Astrocyte (in vitro differentiated cells and primary cell): Measurements from ENCODE around the gene MYRIP.
"Not testable (repeated sequence)": the region's sequence is repeated elsewhere in the genome, so short reads cannot be mapped to it uniquely, and the experiment has no call there.

ENCODE experiments used
- EZH2 ChIP-seq: IDR thresholded peaks from 2 replicates; pipeline ENCODE4 v1.6.1; 2012; ENCODE audit warnings: mild to moderate bottlenecking, low read length, inconsistent platforms; ENCODE audit not compliant: insufficient read depth
- TF ChIP-seq, protein P1 (sequence below): IDR thresholded peaks from 2 replicates; pipeline ENCODE4 v1.5.1; 2011; ENCODE audit warnings: low read depth, mild to moderate bottlenecking, inconsistent platforms, low read length, moderate library complexity; ENCODE audit not compliant: insufficient read depth

DNA sequence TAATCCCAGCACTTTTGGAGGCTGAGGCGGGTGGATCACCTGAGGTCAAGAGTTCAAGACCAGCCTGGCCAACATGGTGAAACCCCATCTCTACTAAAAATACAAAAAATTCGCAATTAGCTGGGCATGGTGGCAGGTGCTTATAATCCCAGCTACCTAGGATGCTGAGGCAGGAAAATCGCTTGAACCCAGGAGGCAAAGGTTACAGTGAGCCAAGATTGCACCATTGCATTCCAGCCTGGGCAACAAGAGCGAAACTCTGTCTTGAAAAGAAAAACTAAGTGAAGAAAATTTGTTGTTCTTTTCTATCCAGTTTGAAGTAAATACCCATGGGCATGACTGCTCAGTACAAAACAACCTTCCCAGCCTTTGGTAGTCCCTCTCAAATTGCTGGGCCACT, 24.4 kb downstream of the MYRIP start:
- TF ChIP-seq, protein P1, sequence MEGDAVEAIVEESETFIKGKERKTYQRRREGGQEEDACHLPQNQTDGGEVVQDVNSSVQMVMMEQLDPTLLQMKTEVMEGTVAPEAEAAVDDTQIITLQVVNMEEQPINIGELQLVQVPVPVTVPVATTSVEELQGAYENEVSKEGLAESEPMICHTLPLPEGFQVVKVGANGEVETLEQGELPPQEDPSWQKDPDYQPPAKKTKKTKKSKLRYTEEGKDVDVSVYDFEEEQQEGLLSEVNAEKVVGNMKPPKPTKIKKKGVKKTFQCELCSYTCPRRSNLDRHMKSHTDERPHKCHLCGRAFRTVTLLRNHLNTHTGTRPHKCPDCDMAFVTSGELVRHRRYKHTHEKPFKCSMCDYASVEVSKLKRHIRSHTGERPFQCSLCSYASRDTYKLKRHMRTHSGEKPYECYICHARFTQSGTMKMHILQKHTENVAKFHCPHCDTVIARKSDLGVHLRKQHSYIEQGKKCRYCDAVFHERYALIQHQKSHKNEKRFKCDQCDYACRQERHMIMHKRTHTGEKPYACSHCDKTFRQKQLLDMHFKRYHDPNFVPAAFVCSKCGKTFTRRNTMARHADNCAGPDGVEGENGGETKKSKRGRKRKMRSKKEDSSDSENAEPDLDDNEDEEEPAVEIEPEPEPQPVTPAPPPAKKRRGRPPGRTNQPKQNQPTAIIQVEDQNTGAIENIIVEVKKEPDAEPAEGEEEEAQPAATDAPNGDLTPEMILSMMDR: not testable (repeated sequence)
- not testable (repeated sequence) for TF ChIP-seq EZH2
